HG02852 (cell line): Measurements from ENCODE around the gene MOGAT3.
A peak's percentile ranks its signal among the peaks of the same experiment; 100 is the strongest.

Experiments used
- ATAC-seq: cut with Tn5 transposase; IDR thresholded peaks from one replicate; pipeline ENCODE4 v1.9.1; 2021; ENCODE audit warnings: mild to moderate bottlenecking, moderate library complexity; ENCODE audit not compliant: unreplicated experiment

The MOGAT3 gene

GRCh38 chr7:101162551-101163278 is 38.1 kb downstream of the MOGAT3 start:
- ATAC-seq: no peak

GRCh38 chr7:101161692-101162471 is 39.0 kb downstream of the MOGAT3 start:
- no peak for ATAC-seq

DNA sequence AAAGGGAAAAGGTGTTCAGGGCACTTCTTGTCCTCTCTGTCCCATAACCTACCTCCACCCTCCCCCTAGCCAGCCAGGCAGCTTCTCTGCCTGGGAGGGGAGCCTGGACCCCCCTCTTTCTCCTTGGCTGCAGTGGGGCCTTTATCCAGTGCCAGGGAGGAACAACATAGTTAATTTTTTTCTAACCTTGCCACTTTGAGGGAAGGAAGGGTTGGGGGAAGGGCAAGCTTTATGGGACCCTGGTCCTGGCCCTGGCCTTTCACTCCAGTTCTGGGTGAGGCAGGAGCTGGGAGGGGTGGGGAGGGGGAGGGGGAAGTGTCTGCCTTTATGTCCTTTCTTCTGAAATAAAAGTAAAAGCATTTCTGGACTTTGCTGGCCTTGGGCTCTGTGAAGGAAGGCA is 39.9 kb downstream of the MOGAT3 start:
- no peak for ATAC-seq

DNA sequence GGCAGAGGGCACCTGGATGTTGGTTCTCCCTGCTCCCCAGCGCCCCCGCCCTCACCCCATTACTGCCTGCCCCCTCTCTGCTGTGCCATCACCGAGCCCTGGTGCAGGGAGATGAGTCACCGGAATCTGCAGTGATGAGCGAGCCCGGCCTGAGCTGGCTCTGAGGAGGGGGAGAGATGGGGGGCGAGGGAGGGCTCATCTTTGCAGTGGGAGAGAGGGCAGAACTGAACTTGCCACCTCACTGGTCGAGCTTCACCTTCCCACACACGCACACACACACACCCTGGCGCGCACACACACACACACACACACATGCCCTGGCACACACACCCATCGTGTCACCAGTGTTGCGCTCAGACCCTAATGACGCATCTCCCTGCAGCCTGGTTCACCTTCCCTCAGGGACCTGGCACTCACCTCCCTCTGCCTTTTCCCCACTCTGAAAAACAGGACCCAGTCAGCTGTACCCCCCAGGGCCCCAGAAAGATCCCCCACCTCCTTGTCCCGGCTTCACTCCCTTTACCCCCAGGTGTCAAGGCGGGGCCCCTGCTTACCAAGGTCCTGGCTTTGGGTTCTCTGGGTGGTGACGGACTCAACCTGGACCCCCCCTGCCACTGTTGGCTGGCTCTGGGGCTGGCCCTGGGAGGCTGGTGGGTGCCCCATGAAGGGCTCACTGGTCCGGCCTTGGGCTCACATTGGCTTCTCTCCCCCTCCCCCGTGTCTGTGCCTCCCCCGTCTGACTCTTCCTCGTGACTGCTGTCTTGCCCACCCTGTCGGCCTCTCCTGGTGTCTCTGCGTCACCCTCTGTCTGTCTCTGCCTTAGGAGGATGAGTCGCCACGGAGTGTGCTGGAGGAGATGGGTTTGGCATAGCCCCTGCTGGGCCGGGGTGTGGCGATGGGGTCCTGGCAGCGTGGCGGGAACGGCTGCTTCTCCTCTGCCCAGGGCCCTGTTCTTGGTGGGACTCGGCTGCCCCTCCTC is 40.9 kb downstream of the MOGAT3 start:
- no peak for ATAC-seq

DNA sequence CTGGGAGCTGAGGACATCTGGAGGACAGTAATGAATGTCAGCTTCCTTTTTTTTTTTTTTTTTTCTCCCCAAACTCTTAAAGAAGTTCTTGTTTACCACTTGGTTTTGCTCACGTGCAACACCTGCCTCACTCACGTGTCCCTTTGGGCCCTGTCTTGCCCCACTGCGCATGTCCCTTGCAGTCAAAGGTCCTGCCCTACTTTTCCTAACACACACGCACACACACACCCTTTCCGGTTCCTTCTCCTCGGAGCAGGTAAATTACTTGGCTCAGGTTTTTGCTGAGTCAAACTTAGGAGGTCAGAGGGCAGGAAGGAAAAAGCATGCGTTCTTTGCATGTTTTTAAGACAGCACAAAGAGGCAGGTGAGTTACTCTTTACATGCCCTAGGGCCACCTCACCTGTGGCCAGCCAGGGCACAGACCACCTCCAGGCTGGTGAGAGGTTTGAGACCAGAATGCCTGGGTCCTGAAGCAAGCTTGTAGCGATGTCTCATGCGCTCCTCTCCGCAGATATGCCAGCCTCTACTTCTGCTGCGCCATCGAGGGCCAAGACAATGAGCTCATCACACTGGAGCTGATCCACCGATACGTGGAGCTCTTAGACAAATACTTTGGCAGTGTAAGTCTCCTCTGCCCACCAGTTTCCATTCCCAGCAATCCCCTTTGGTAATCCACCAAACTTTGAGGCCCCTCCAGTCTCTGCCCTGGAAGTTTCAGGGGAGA is 43.8 kb downstream of the MOGAT3 start:
- no peak for ATAC-seq

- ATAC-seq: no peak
These were observed 44.6 kb downstream of the MOGAT3 start for GRCh38 chr7:101156277-101156676.

GRCh38 chr7:101155303-101155702 is 45.5 kb downstream of the MOGAT3 start:
- no peak for ATAC-seq

DNA sequence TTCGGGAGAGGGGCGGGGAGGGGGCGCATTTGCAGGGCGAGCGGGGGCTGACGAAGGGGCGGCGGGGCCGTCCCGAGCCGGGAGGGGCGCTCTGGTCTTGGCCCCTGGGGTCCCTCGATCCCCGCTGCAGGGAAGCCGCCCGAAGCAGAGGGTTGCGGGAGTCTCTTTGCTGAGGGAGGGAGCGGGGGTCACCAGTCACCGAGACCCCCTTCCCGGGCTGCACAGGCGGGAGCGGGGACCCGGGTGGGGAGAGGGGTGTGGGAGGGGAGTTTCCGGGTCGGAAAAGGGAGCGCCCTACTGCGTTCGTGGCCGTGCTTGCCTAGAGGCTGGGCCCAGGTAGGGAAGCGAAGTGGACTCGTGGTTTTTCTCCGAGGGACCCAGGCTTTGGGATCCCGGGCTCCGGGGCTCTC is 46.1 kb downstream of the MOGAT3 start:
- peak; percentile 32 for ATAC-seq

- peak; percentile 73 for ATAC-seq
These were observed 46.7 kb downstream of the MOGAT3 start, which contains the start of gene AP1S1 for GRCh38 chr7:101153969-101154692. Gene AP1S1 (plus strand): TSS chr7:101154476. CDS start chr7:101154515, 39 bp downstream.

- no peak for ATAC-seq
These were observed 48.8 kb downstream of the MOGAT3 start for GRCh38 chr7:101151908-101152651.
